ENCODE data around the gene CD200R1. TPM values are rescaled to one million over a fixed set of nuclear protein-coding genes. Genes with fewer than 3 reads are reported as not detected.

CD200R1 gene
- total RNA-seq, 4 donors from 2014 or later: 1.6 to 3.3 (median 1.7) TPM

DNA sequence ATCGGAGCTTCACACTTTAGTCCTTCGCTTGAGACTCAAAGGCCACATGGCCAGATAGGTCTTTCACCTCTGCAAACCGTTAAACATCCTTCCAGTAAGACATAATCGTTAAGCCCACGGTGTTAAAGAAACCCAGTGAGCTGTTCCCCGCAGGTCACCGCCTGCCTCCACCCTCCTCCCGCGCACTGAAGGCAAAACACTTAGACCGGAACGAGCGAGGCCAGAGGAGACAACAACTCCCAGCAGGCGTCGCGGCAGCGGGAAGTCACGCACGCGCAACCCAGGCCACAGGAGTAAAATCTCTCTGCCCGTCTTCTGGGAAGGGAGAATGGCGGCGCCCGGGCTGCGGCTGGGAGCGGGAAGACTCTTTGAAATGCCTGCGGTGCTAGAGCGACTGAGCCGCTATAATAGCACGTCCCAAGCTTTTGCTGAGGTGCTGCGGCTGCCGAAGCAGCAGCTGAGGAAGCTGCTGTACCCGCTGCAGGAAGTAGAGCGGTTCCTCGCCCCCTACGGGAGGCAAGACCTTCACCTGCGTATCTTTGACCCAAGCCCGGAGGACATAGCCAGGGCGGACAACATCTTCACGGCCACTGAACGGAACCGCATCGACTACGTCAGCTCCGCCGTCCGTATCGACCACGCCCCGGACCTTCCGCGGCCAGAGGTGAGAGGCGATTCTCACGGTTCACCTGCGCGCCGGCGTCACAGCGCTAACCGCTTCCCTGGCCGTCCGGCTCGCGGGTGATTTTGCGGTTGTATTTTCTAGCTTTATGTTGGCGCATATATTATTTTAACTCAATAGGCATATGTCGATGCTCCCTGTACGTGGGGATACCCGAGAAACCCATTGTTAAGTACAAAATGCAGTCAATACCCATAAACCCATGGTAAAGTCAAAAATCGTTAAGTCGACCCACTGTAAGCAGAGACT is 16.0 kb upstream of the CD200R1 start, which contains the start of gene GTPBP8:
TSS of gene GTPBP8 (plus strand) at position 313 of the 931 bp plus-strand sequence. CDS start at position 329, 16 bp downstream.
- Histone ChIP-seq H3K27ac (replicated peaks in 1 of 4) (peak within 1 kb of the TSS; percentile 90 to 96 (median 95)), H3K4me3 (peak within 1 kb of the TSS; percentile 74 to 86 (median 84)), H3K36me3 (peaks cover 0 to 5% (median 0%) of the 10 kb centered on the region in 4 donors), H3K4me1 (peaks cover 12 to 26% (median 23%) of the 10 kb centered on the region in 4 donors), H3K27me3 (no peaks in the 10 kb centered on the region), H3K9me3 (no peaks in the 10 kb centered on the region)
- 2% methylated on average over 35 of the region's 70 CpGs for WGBS
- TF ChIP-seq POLR2A (IDR thresholded peaks at IDR 0.05; ENCODE audit: low read depth) (peak; percentile 43), EP300 (IDR thresholded peaks at IDR 0.05) (no peak), POLR2AphosphoS5 (IDR thresholded peaks at IDR 0.05) (peak; percentile 92 to 94)
- TF ChIP-seq, protein P1, sequence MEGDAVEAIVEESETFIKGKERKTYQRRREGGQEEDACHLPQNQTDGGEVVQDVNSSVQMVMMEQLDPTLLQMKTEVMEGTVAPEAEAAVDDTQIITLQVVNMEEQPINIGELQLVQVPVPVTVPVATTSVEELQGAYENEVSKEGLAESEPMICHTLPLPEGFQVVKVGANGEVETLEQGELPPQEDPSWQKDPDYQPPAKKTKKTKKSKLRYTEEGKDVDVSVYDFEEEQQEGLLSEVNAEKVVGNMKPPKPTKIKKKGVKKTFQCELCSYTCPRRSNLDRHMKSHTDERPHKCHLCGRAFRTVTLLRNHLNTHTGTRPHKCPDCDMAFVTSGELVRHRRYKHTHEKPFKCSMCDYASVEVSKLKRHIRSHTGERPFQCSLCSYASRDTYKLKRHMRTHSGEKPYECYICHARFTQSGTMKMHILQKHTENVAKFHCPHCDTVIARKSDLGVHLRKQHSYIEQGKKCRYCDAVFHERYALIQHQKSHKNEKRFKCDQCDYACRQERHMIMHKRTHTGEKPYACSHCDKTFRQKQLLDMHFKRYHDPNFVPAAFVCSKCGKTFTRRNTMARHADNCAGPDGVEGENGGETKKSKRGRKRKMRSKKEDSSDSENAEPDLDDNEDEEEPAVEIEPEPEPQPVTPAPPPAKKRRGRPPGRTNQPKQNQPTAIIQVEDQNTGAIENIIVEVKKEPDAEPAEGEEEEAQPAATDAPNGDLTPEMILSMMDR (IDR thresholded peaks at IDR 0.05): peak in 1 of 3 experiments; percentile 20
- intact Hi-C loops (cut with DNase I): loop anchor here (5.0 kb wide), 1 partner anchor 429 kb away; the partner anchor contains the start of genes ATG3 and SLC35A5
- DNase-seq (ENCODE audit: extremely low spot score): peak; percentile 97

DNA sequence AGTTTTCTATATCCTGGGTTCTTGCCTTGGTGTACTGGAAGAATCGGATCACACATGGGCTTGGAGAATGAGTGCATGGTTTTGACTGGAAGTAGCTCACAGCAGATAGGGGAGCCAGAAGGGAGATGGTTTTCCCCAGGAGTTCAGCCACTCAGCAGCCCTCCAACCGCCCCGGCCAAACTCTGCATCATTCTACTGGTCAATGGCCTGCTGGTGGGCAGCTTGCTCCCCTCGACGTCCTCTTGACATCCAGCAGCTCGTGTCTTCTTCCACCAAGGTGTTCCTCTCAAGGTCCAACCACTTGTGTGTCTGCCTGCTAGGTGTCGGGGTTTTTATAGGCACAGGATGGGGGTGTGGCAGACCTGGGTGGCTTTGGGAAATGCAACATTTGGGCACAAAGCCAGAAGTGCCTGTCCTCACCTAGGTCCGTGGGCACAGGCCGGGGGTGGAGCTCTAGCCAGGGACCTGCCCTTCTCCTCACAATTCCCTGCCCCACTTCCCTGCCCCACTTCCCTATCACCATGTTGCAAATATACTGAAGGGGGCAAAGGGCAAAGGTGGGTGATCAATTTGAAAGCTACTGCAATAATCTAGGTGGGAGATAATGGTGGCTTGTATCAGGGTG is 12.9 kb upstream of the CD200R1 start:
- Histone ChIP-seq H3K4me3 (no peak overlapping the region), H3K9me3 (no peaks in the 10 kb centered on the region), H3K36me3 (no peaks in the 10 kb centered on the region), H3K27me3 (no peaks in the 10 kb centered on the region), H3K4me1 (peaks cover 14 to 26% (median 22%) of the 10 kb centered on the region in 4 donors), H3K27ac (replicated peaks in 1 of 4) (no peak overlapping the region)
- DNase-seq (ENCODE audit: extremely low spot score): no peak
- 94% methylated on average over 6 of the region's 9 CpGs for WGBS
- TF ChIP-seq, protein P1 (IDR thresholded peaks at IDR 0.05): no peak
- TF ChIP-seq POLR2A (IDR thresholded peaks at IDR 0.05; ENCODE audit: low read depth) (no peak), POLR2AphosphoS5 (IDR thresholded peaks at IDR 0.05) (no peak), EP300 (IDR thresholded peaks at IDR 0.05) (no peak)
- intact Hi-C loops (cut with DNase I): no loop called here

DNA sequence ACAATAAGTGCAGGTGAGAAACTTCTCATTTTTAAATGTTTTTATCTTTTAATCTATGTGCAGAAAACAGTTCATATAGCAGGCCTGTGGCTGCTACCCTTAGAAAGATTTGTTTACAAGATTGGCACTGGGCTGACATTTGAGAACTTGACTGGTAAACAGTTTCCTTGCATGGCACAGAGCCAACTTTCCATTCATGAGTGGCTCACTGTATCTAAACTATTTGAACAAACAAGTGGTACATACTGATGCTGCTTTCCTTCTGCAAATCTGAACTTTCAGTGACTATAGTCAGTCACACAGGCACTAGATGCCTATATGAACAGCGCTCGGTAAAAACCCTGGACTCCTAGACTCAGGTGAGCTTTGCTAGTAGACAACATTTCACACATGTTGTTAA is 9.6 kb upstream of the CD200R1 start:
- WGBS: 90% methylated on average over 2 of the region's 2 CpGs
- no peak for DNase-seq (ENCODE audit: extremely low spot score)
- H3K27ac ChIP-seq (replicated peaks in 1 of 4): no peak overlapping the region

DNA sequence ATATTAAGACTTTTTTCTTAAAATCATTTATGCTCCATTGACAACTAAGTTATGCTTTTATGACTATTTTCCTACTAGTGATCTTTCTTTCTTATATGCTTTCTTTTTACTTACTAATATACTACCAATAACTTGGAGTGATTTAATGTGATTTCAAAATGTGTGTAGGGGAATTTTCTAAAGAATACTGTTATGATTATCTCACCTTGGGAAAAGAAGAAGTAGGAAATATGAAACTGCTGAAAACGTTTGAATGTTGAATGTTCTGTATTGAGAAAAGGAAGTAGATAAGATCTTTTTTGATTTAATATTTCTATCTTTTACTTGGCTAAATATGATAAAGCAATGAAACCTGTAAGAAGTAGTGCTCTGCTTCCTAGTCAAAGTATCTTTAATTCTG is 7.8 kb upstream of the CD200R1 start:
- no peaks in the 10 kb centered on the region for H3K36me3 ChIP-seq
- no peaks in the 10 kb centered on the region for H3K27me3 ChIP-seq
- intact Hi-C loops (cut with DNase I): no loop called here
- TF ChIP-seq EP300 (IDR thresholded peaks at IDR 0.05) (no peak), POLR2A (IDR thresholded peaks at IDR 0.05; ENCODE audit: low read depth) (no peak), POLR2AphosphoS5 (IDR thresholded peaks at IDR 0.05) (no peak)
- TF ChIP-seq, protein P1 (IDR thresholded peaks at IDR 0.05): no peak
- H3K27ac ChIP-seq (replicated peaks in 1 of 4): no peak overlapping the region
- peaks cover 0 to 6% (median 1%) of the 10 kb centered on the region in 4 donors for H3K4me1 ChIP-seq
- DNase-seq (ENCODE audit: extremely low spot score): no peak
- H3K9me3 ChIP-seq: no peaks in the 10 kb centered on the region
- H3K4me3 ChIP-seq: no peak overlapping the region
- WGBS: 40% methylated on average over 1 of the region's 1 CpG

More for the DNA sequence above, 9.6 kb upstream of the CD200R1 start:
- Histone ChIP-seq H3K9me3 (no peaks in the 10 kb centered on the region), H3K36me3 (no peaks in the 10 kb centered on the region), H3K4me3 (no peak overlapping the region), H3K4me1 (peaks cover 0 to 6% (median 1%) of the 10 kb centered on the region in 4 donors), H3K27me3 (no peaks in the 10 kb centered on the region)
- intact Hi-C loops (cut with DNase I): no loop called here
- TF ChIP-seq POLR2A (IDR thresholded peaks at IDR 0.05; ENCODE audit: low read depth) (no peak), POLR2AphosphoS5 (IDR thresholded peaks at IDR 0.05) (no peak), EP300 (IDR thresholded peaks at IDR 0.05) (no peak)
- TF ChIP-seq, protein P1 (IDR thresholded peaks at IDR 0.05): no peak

Measured in esophagus muscularis mucosa (tissue), 4 donors.